Stimulated activated CD4-positive, alpha-beta T cell treated with anti-CD3 and anti-CD28 coated beads, Interleukin-4, amount 100 ng/mL, for 1 hour (primary cell): ENCODE data around the gene ANKRD33.

ENCODE experiments used
- DNase-seq: peaks from one replicate; pipeline ENCODE4 v3.0.0-alpha.2; 2020

ANKRD33 gene

GRCh38 chr12:51862947-51863346 is 25.0 kb upstream of the ANKRD33 start:
- no peak for DNase-seq

- no peak for DNase-seq
Measured at GRCh38 chr12:51863363-51863932, 24.5 kb upstream of the ANKRD33 start.

- peak; percentile 37 for DNase-seq
Measured at GRCh38 chr12:51863933-51864832, 23.7 kb upstream of the ANKRD33 start.

- no peak for DNase-seq
Measured at GRCh38 chr12:51864833-51865670, 22.9 kb upstream of the ANKRD33 start.

- DNase-seq = no peak
Measured at GRCh38 chr12:51865757-51866270, 22.1 kb upstream of the ANKRD33 start.

- DNase-seq = no peak
Measured at GRCh38 chr12:51866324-51866723, 21.6 kb upstream of the ANKRD33 start.

- DNase-seq = no peak
Measured at GRCh38 chr12:51866762-51867161, 21.1 kb upstream of the ANKRD33 start.

GRCh38 chr12:51867371-51867770 is 20.5 kb upstream of the ANKRD33 start:
- no peak for DNase-seq

- no peak for DNase-seq
Measured at GRCh38 chr12:51867796-51868428, 20.0 kb upstream of the ANKRD33 start.

GRCh38 chr12:51868821-51869495 is 18.9 kb upstream of the ANKRD33 start:
- DNase-seq = no peak

GRCh38 chr12:51869496-51869865 is 18.4 kb upstream of the ANKRD33 start:
- DNase-seq = no peak

- DNase-seq = no peak
Measured at GRCh38 chr12:51869931-51870330, 18.0 kb upstream of the ANKRD33 start.

- DNase-seq = no peak
Measured at GRCh38 chr12:51870504-51870903, 17.4 kb upstream of the ANKRD33 start.

- no peak for DNase-seq
Measured at GRCh38 chr12:51871126-51871525, 16.8 kb upstream of the ANKRD33 start.

GRCh38 chr12:51871918-51872688 is 15.8 kb upstream of the ANKRD33 start:
- DNase-seq = no peak

- DNase-seq = no peak
Measured at GRCh38 chr12:51872689-51872981, 15.3 kb upstream of the ANKRD33 start.

- DNase-seq = no peak
Measured at GRCh38 chr12:51873251-51873994, 14.5 kb upstream of the ANKRD33 start.

GRCh38 chr12:51874000-51874399 is 13.9 kb upstream of the ANKRD33 start:
- DNase-seq = no peak

- no peak for DNase-seq
Measured at GRCh38 chr12:51874486-51874885, 13.4 kb upstream of the ANKRD33 start.

GRCh38 chr12:51879102-51879501 is 8.8 kb upstream of the ANKRD33 start:
- DNase-seq = no peak

- DNase-seq = no peak
Measured at GRCh38 chr12:51883295-51883694, 4.6 kb upstream of the ANKRD33 start.
